ENCODE results near the gene DEDD. TPM values are rescaled to one million over a fixed set of nuclear protein-coding genes. Genes with fewer than 3 reads are reported as not detected.
A peak's percentile ranks its signal among the peaks of the same experiment; 100 is the strongest.

DEDD gene
- total and polyA plus RNA-seq, 2 experiments from 2014 or later = 22.8 to 35.3 TPM

- H2AFZ ChIP-seq = no peak overlapping the region
- ATAC-seq (no peak), DNase-seq (ENCODE audit: low spot score) (no peak)
- H3K27ac ChIP-seq (ENCODE audit: low read depth) = peak overlapping the region; percentile 45; the same call in 1 of the 2 replicates
- no peaks in the 10 kb centered on the region for H3K27me3 ChIP-seq (ENCODE audit: insufficient read depth)
- H3F3A ChIP-seq (replicated peaks; ENCODE audit: low read depth) = peaks cover 41% of the 10 kb centered on the region
- H3K36me3 Mint-ChIP-seq (ENCODE audit: low read depth) = peaks cover 63% of the 10 kb centered on the region
- peaks cover 25% of the 10 kb centered on the region for H3K27me3 Mint-ChIP-seq (ENCODE audit: insufficient read depth, low read depth, poor library complexity)
- H3K9me3 Mint-ChIP-seq = no peaks in the 10 kb centered on the region
- H3K4me2 ChIP-seq = no peak overlapping the region
- H4K20me1 ChIP-seq (replicated peaks; ENCODE audit: insufficient read depth) = peaks cover 16% of the 10 kb centered on the region
- H3K4me3 ChIP-seq = no peak overlapping the region
- H3K36me3 ChIP-seq (ENCODE audit: insufficient read depth) = peaks cover 30% of the 10 kb centered on the region
- peaks cover 20% of the 10 kb centered on the region for H3K4me1 ChIP-seq (ENCODE audit: insufficient read depth)
- peaks cover 30% of the 10 kb centered on the region for H3K79me2 ChIP-seq (replicated peaks; ENCODE audit: insufficient read depth)
- TF ChIP-seq ETS1 (IDR thresholded peaks at IDR 0.05) (no peak), JUNB (IDR thresholded peaks at IDR 0.05; ENCODE audit: unreplicated experiment) (no peak), CREB1 (CRISPR knock-in tag; IDR thresholded peaks at IDR 0.05; ENCODE audit: low read depth) (no peak), NANOG (IDR thresholded peaks at IDR 0.05; ENCODE audit: borderline replicate concordance) (no peak), STAT1 (IDR thresholded peaks at IDR 0.05; ENCODE audit: unreplicated experiment) (no peak), ZNF331 (CRISPR knock-in tag; IDR thresholded peaks at IDR 0.05; ENCODE audit: low read depth) (no peak), POLR2AphosphoS5 (IDR thresholded peaks at IDR 0.05; ENCODE audit: low read depth) (no peak), CTCF (conservative IDR thresholded peaks at IDR 0.05; ENCODE audit: low read depth in 2 of 2) (no peak), EZH2phosphoT487 (IDR thresholded peaks at IDR 0.05; ENCODE audit: unreplicated experiment) (no peak), ZNF462 (CRISPR knock-in tag; IDR thresholded peaks at IDR 0.05) (no peak)
- H3K4me1 Mint-ChIP-seq = peaks cover 22% of the 10 kb centered on the region
- no peak overlapping the region for H3K27ac Mint-ChIP-seq
- H3K4me3 Mint-ChIP-seq = no peak overlapping the region
- H3K9me2 ChIP-seq (ENCODE audit: insufficient read depth) = no peaks in the 10 kb centered on the region
Measured at GRCh38 chr1:161121042-161121650, 11.3 kb downstream of the DEDD start.
